GM18511 (cell line): Measurements from ENCODE around the gene DCDC2.
"Not testable (repeated sequence)": the region's sequence is repeated elsewhere in the genome, so short reads cannot be mapped to it uniquely, and the experiment has no call there.

ENCODE experiments used
- ATAC-seq: cut with Tn5 transposase; IDR thresholded peaks from one replicate; pipeline ENCODE4 v1.9.1; 2021; ENCODE audit warnings: mild to moderate bottlenecking, moderate library complexity; ENCODE audit not compliant: unreplicated experiment

The DCDC2 gene

GRCh38 chr6:24357336-24358218 lies at the start of gene DCDC2:
Gene DCDC2 (minus strand): TSS chr6:24358059. CDS start chr6:24357750, 309 bp downstream.
- no peak for ATAC-seq

GRCh38 chr6:24405262-24405661 lies 47.4 kb upstream of the DCDC2 start:
- ATAC-seq, result no peak

- no peak for ATAC-seq
Observed at GRCh38 chr6:24403501-24403824, 45.6 kb upstream of the DCDC2 start.

GRCh38 chr6:24402697-24403500 lies 45.0 kb upstream of the DCDC2 start, which contains the start of gene MRS2:
Gene MRS2 (plus strand): TSS chr6:24402936. CDS start chr6:24403047, 111 bp downstream.
- peak; percentile 98 for ATAC-seq

GRCh38 chr6:24401458-24401857 lies 43.6 kb upstream of the DCDC2 start:
- no peak for ATAC-seq

- not testable (repeated sequence) for ATAC-seq
Observed at GRCh38 chr6:24400045-24401039, 42.5 kb upstream of the DCDC2 start.

- no peak for ATAC-seq
Observed at GRCh38 chr6:24397631-24398030, 39.8 kb upstream of the DCDC2 start.

- no peak for ATAC-seq
Observed at GRCh38 chr6:24396824-24397223, 39.0 kb upstream of the DCDC2 start.

GRCh38 chr6:24394780-24395437 lies 37.0 kb upstream of the DCDC2 start:
- no peak for ATAC-seq

- no peak for ATAC-seq
Observed at GRCh38 chr6:24394061-24394779, 36.4 kb upstream of the DCDC2 start.

GRCh38 chr6:24391756-24392405 lies 34.0 kb upstream of the DCDC2 start:
- ATAC-seq, result peak; percentile 55

GRCh38 chr6:24391208-24391607 lies 33.3 kb upstream of the DCDC2 start:
- ATAC-seq, result no peak

- no peak for ATAC-seq
Observed at GRCh38 chr6:24387818-24388217, 30.0 kb upstream of the DCDC2 start.

- no peak for ATAC-seq
Observed at GRCh38 chr6:24385536-24386269, 27.8 kb upstream of the DCDC2 start.

- not testable (repeated sequence) for ATAC-seq
Observed at GRCh38 chr6:24384369-24385130, 26.7 kb upstream of the DCDC2 start.

- ATAC-seq, result not testable (repeated sequence)
Observed at GRCh38 chr6:24382891-24383494, 25.1 kb upstream of the DCDC2 start.

GRCh38 chr6:24382220-24382540 lies 24.3 kb upstream of the DCDC2 start:
- no peak for ATAC-seq
